Hepatocyte (in vitro differentiated cells): Measurements from ENCODE around the gene CLEC14A.

Experiments
- EZH2 ChIP-seq: fragments of 200-600 bp; sonication (generic); IDR thresholded peaks from 2 replicates; pipeline ENCODE4 v1.6.1; 2016; ENCODE audit warnings: antibody characterized with exemption, mild to moderate bottlenecking, borderline replicate concordance
- TF ChIP-seq, protein P1 (sequence below): fragments of 200-600 bp; sonication (generic); IDR thresholded peaks from 2 replicates; pipeline ENCODE4 v1.5.1; 2016; ENCODE audit warnings: antibody characterized with exemption, mild to moderate bottlenecking; ENCODE audit not compliant: poor library complexity

DNA sequence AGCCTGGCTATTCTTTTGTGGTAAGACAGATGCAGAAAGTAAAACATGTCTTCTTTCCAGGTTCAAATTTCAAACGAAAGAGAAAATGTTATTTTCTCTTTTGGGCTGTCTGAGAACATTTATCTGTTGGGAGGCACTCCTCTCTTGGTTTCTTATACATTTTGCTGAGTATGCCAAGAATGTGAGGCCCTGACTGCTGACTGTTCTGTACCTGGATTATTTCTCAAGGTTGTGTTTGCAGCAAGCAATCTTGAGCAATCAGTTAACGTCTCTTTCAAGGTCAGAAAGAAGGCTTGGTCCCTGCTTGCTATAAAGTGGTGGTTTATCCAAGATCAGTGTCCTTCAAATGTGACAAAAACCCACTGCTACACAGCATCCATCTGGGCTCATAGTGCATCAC lies 38.3 kb downstream of the CLEC14A start:
- TF ChIP-seq, protein P1, sequence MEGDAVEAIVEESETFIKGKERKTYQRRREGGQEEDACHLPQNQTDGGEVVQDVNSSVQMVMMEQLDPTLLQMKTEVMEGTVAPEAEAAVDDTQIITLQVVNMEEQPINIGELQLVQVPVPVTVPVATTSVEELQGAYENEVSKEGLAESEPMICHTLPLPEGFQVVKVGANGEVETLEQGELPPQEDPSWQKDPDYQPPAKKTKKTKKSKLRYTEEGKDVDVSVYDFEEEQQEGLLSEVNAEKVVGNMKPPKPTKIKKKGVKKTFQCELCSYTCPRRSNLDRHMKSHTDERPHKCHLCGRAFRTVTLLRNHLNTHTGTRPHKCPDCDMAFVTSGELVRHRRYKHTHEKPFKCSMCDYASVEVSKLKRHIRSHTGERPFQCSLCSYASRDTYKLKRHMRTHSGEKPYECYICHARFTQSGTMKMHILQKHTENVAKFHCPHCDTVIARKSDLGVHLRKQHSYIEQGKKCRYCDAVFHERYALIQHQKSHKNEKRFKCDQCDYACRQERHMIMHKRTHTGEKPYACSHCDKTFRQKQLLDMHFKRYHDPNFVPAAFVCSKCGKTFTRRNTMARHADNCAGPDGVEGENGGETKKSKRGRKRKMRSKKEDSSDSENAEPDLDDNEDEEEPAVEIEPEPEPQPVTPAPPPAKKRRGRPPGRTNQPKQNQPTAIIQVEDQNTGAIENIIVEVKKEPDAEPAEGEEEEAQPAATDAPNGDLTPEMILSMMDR: no peak
- TF ChIP-seq EZH2: no peak
